Esophagus (tissue), 2 donors: ENCODE results near the gene SUZ12. TPM values are rescaled to one million over a fixed set of nuclear protein-coding genes. Genes with fewer than 3 reads are reported as not detected.
"Not testable (repeated sequence)": the region's sequence is repeated elsewhere in the genome, so short reads cannot be mapped to it uniquely, and the experiment has no call there.

ENCODE experiments used
- H3K27ac ChIP-seq, 2 donors: one replicate each; pipeline ENCODE4 v1.5.1; 2013; ENCODE audit warnings: low read depth in 2 of 2, mild to moderate bottlenecking in 2 of 2, inconsistent platforms in 1 of 2, low read length in 1 of 2, moderate library complexity in 1 of 2
- H3K27me3 ChIP-seq, 2 donors: one replicate each; pipeline ENCODE4 v1.6.1; 2013; ENCODE audit warnings: low read length in 2 of 2, control low read depth in 1 of 2, mild to moderate bottlenecking in 1 of 2; ENCODE audit not compliant: insufficient read depth in 2 of 2, control insufficient read depth in 1 of 2
- H3K36me3 ChIP-seq, 2 donors: one replicate each; pipeline ENCODE4 v1.6.1; 2013; ENCODE audit warnings: low read length in 1 of 2; ENCODE audit not compliant: control insufficient read depth in 2 of 2, insufficient read depth in 2 of 2
- H3K4me1 ChIP-seq, 2 donors: one replicate each; pipeline ENCODE4 v1.6.1; 2013; ENCODE audit warnings: low read length in 1 of 2; ENCODE audit not compliant: control insufficient read depth in 2 of 2, insufficient read depth in 2 of 2
- H3K4me3 ChIP-seq, 2 donors: one replicate each; pipeline ENCODE4 v1.5.1; 2013; ENCODE audit warnings: low read length in 2 of 2, mild to moderate bottlenecking in 2 of 2, low read depth in 1 of 2, moderate library complexity in 1 of 2
- H3K9me3 ChIP-seq, 2 donors: one replicate each; pipeline ENCODE4 v1.6.1; 2013; ENCODE audit warnings: mild to moderate bottlenecking in 2 of 2, low read depth in 1 of 2, low read length in 1 of 2, moderate library complexity in 1 of 2; ENCODE audit not compliant: control insufficient read depth in 2 of 2, insufficient read depth in 1 of 2
- whole genome bisulfite sequencing, 2 donors: extraction: QIAGEN DNeasy Blood & Tissue Kit; methylation state at CpG; one replicate each; pipeline ENCODE4 v1.1.7; 2013; 5-methylcytosine and 5-hydroxymethylcytosine counted together
- polyA plus RNA-seq, 2 donors: library from polyadenylated mRNA; stranded (reverse); fragments of 200-250 nt; gene quantifications; one replicate each; pipeline ENCODE4 v1.2.3, GENCODE V29; 2013
- donor health status: healthy with polysubstance abuse.
- donor health status: Bipolar disorder and iron deficiency.

SUZ12 gene
- polyA plus RNA-seq, 2 donors, result 8.9 to 12.1 TPM

- H3K4me3 ChIP-seq, H3K4me1 ChIP-seq, H3K9me3 ChIP-seq, H3K27ac ChIP-seq, H3K36me3 ChIP-seq, H3K27me3 ChIP-seq: not testable (repeated sequence)
- 94 to 96% methylated on average over 4 to 5 of the region's 5 CpGs for WGBS, 2 donors
Observed at GRCh38 chr17:32022554-32022953, 85.7 kb downstream of the SUZ12 start.

GRCh38 chr17:32027271-32027670, 90.5 kb downstream of the SUZ12 start:
- not testable (repeated sequence) for H3K36me3 ChIP-seq, H3K27ac ChIP-seq, H3K4me3 ChIP-seq, H3K9me3 ChIP-seq, H3K4me1 ChIP-seq, H3K27me3 ChIP-seq
- WGBS, 2 donors, result 92 to 98% methylated on average over 4 of the region's 4 CpGs

DNA sequence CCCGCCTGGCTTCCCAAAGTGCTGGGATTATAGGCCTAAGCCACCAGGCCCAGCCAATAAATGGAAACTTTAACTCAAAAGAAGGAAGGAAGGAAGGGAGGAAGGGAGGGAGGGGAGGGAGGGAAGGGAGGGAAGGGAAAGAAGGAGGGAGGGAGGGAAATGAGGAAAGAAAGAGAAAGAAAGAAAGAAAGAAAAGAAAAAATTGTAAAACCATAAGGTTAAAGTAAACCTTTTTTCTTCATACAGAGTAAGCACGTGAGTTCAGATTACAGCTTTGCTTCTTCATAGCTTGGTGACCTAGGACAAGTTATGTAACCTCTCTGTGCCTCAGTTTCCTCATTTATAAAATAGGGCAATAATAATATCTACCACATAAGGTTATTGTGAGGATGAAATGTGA, 96.4 kb downstream of the SUZ12 start:
- 98 to 100% methylated on average over 2 of the region's 2 CpGs for WGBS, 2 donors
- Histone ChIP-seq H3K4me3 (no peak overlapping the region), H3K9me3 (no peaks in the 10 kb centered on the region), H3K27me3 (no peaks in the 10 kb centered on the region), H3K4me1 (no peaks in the 10 kb centered on the region), H3K27ac (no peak overlapping the region), H3K36me3 (no peaks in the 10 kb centered on the region)

GRCh38 chr17:32033812-32034211, 97.0 kb downstream of the SUZ12 start:
- 68 to 88% methylated on average over 1 of the region's 1 CpG for WGBS, 2 donors
- H3K4me1 ChIP-seq, H3K27ac ChIP-seq, H3K9me3 ChIP-seq, H3K4me3 ChIP-seq, H3K36me3 ChIP-seq, H3K27me3 ChIP-seq: not testable (repeated sequence)

GRCh38 chr17:32040246-32040645, 103.4 kb downstream of the SUZ12 start:
- H3K4me3 ChIP-seq, H3K9me3 ChIP-seq, H3K27me3 ChIP-seq, H3K4me1 ChIP-seq, H3K27ac ChIP-seq: not testable (repeated sequence)
- 94 to 97% methylated on average over 17 of the region's 17 CpGs for WGBS, 2 donors
- peaks cover 0 to 14% of the 10 kb centered on the region in 2 donors for H3K36me3 ChIP-seq

DNA sequence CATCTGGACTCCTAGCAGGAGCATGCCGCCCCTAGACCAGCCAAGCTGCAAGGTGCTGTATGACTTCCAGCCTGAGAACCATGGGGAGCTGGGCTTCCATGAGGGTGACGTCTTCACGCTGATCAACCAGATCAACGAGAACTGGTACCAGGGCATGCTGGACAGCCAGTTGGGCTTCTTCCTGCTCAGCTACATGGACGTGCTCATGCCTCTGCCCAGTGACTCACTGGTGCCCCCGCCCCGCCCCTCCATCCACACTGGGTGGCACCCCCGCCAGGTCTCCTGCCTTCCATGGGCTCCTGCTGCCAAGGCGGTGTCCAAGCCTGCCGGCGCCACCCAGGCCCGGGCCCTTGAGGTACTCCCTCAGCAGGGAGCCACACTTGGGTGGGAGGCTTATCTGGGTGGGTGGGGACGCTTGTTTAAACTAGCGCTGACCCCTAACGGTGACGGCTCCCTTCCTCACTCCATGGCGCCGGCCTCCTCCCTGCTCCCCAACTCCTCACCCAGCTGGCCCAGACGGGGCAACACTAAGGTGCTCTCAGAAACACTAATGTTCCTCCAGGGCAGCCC, 104.6 kb downstream of the SUZ12 start:
- H3K36me3 ChIP-seq, result peaks cover 0 to 14% of the 10 kb centered on the region in 2 donors
- not testable (repeated sequence) for H3K4me3 ChIP-seq, H3K27me3 ChIP-seq, H3K4me1 ChIP-seq, H3K27ac ChIP-seq, H3K9me3 ChIP-seq
- WGBS, 2 donors, result 89 to 96% methylated on average over 19 of the region's 19 CpGs

GRCh38 chr17:32042266-32042665, 105.5 kb downstream of the SUZ12 start:
- peaks cover 0 to 14% of the 10 kb centered on the region in 2 donors for H3K36me3 ChIP-seq
- H3K9me3 ChIP-seq, H3K4me1 ChIP-seq, H3K27me3 ChIP-seq, H3K4me3 ChIP-seq, H3K27ac ChIP-seq: not testable (repeated sequence)
- 96 to 98% methylated on average over 8 to 10 of the region's 11 CpGs for WGBS, 2 donors

DNA sequence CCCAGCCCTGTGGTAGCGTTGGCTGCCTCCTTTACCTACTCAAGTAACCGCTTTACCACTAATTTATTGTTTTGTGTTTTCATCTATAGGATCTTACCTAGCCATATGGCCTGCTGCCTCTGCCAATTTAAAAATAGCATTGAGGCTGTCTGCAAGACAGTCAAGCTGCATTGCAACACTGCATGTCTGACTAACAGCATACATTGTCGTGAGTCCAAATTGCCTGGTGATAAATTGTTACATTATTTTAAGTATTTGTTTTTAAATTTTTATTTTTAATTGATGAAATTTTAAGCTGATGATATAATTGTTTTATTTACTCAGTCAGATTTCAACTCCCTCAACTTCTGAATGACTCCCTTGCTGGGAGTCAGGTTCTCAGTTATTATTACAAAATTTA, 108.8 kb downstream of the SUZ12 start:
- H3K9me3 ChIP-seq, H3K4me1 ChIP-seq, H3K27ac ChIP-seq, H3K36me3 ChIP-seq, H3K27me3 ChIP-seq, H3K4me3 ChIP-seq: not testable (repeated sequence)
- 85 to 91% methylated on average over 3 of the region's 3 CpGs for WGBS, 2 donors

- not testable (repeated sequence) for H3K9me3 ChIP-seq, H3K4me1 ChIP-seq, H3K27ac ChIP-seq, H3K36me3 ChIP-seq, H3K4me3 ChIP-seq, H3K27me3 ChIP-seq
- 90 to 97% methylated on average over 6 of the region's 6 CpGs for WGBS, 2 donors
Observed at GRCh38 chr17:32047663-32048062, 110.9 kb downstream of the SUZ12 start.
